Fibroblast of lung (primary cell): Measurements from ENCODE around the gene GPR108. TPM values are rescaled to one million over a fixed set of nuclear protein-coding genes. Genes with fewer than 3 reads are reported as not detected.

Source experiments
- DNase-seq, 2 donors: peaks; one replicate each; pipeline versions ENCODE4 v3.0.0 to v3.0.0-alpha.2; 2010; ENCODE audit warnings: low read depth in 2 of 2
- H2AFZ ChIP-seq: 2 replicates; pipeline ENCODE4 v1.5.1; 2012; ENCODE audit warnings: low read length, control low read depth, inconsistent platforms
- H3K27ac ChIP-seq: 2 replicates; pipeline ENCODE4 v1.5.1; 2011; ENCODE audit warnings: low read length, control low read depth; ENCODE audit not compliant: insufficient read depth
- H3K27me3 ChIP-seq: 2 replicates; pipeline ENCODE4 v1.5.1; 2011; ENCODE audit warnings: mild to moderate bottlenecking, low read length; ENCODE audit not compliant: control insufficient read depth, insufficient read depth
- H3K36me3 ChIP-seq: 2 replicates; pipeline ENCODE4 v1.5.1; 2011; ENCODE audit warnings: low read length; ENCODE audit not compliant: control insufficient read depth, insufficient read depth
- H3K4me1 ChIP-seq: 2 replicates; pipeline ENCODE4 v1.5.1; 2011; ENCODE audit warnings: low read length; ENCODE audit not compliant: control insufficient read depth, insufficient read depth; ENCODE audit errors: extremely low read depth
- H3K4me2 ChIP-seq: 2 replicates; pipeline ENCODE4 v1.5.1; 2011; ENCODE audit warnings: low read length, control low read depth; ENCODE audit not compliant: insufficient read depth; ENCODE audit errors: extremely low read depth
- H3K4me3 ChIP-seq, 4 experiments: fragments of 200-600 bp in 1 of 4; sonication (generic) in 1 of 4; replicated peaks in 1 of 4; 2 replicates each; pipeline ENCODE4 v1.5.1; 2011 to 2016; ENCODE audit warnings: low read length in 4 of 4, low read depth in 3 of 4, mild to moderate bottlenecking in 3 of 4, control low read depth in 2 of 4, inconsistent platforms in 1 of 4, mixed read lengths in 1 of 4; ENCODE audit not compliant: insufficient read depth in 1 of 4; ENCODE audit errors: control extremely low read depth in 1 of 4
- H3K79me2 ChIP-seq: 2 replicates; pipeline ENCODE4 v1.5.1; 2012; ENCODE audit warnings: mild to moderate bottlenecking, low read length, inconsistent platforms; ENCODE audit not compliant: control insufficient read depth, insufficient read depth
- H3K9ac ChIP-seq: 2 replicates; pipeline ENCODE4 v1.5.1; 2011; ENCODE audit warnings: mild to moderate bottlenecking, low read length, control low read depth; ENCODE audit not compliant: insufficient read depth
- H3K9me3 ChIP-seq: 2 replicates; pipeline ENCODE4 v1.5.1; 2012; ENCODE audit warnings: low read depth, low read length; ENCODE audit not compliant: control insufficient read depth, insufficient read depth
- H4K20me1 ChIP-seq: 2 replicates; pipeline ENCODE4 v1.5.1; 2011; ENCODE audit warnings: low read length; ENCODE audit not compliant: control insufficient read depth, insufficient read depth; ENCODE audit errors: extremely low read depth
- EZH2 ChIP-seq: IDR thresholded peaks from 2 replicates; pipeline ENCODE4 v1.5.1; 2012; ENCODE audit warnings: low read length, control low read depth, mild to moderate bottlenecking; ENCODE audit errors: missing control alignments
- polyA plus RNA-seq, 2 donors: library from polyadenylated mRNA; depleted of rRNA in 1 of 2; stranded (reverse) in 1 of 2; unstranded in 1 of 2; fragments of >200 nt; gene quantifications; 2 replicates each; pipeline ENCODE4 v1.2.1, GENCODE V29; 2011 to 2012; ENCODE audit warnings: missing spikeins in 1 of 2
- total RNA-seq: library from RNA; depleted of rRNA; stranded (reverse); fragments of >200 nt; gene quantifications from 2 replicates; pipeline ENCODE4 v1.2.1, GENCODE V29; 2014
- TF ChIP-seq, protein P1 (sequence below), 2 donors: IDR thresholded peaks in 1 of 2; conservative IDR thresholded peaks in 1 of 2; 1 replicate in 1 of 2; 2 replicates in 1 of 2; pipeline ENCODE4 v1.5.1; 2011 to 2012; ENCODE audit warnings: low read length in 2 of 2, control low read depth in 1 of 2, inconsistent platforms in 1 of 2, low read depth in 1 of 2, mild to moderate bottlenecking in 1 of 2

GPR108 gene
- total and polyA plus RNA-seq, 2 donors (not counting 1 experiment from before 2014, with no cell fraction given): 28.4 to 57.0 TPM

DNA sequence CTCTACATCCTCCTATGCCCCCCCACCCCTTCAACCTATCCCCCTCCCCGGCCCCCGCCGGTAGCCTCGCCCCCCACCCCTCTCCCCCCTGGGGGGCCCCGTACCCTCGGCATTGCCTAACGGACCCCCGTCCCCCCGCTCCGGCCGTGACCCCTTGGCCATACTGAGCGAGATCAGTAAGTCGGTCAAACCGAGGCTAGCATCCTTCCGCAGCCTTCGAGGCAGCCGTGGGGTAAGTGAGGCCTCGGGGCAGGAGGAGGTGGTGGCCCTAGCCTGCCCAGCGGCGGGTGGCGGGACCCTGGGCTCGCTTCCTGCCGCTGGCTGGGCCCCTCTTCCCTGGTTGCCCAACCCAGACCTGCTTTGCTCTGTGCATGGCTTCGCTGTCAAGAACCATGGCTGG, 8.6 kb upstream of the GPR108 start:
- Histone ChIP-seq H3K79me2 (peaks cover 7% of the 10 kb centered on the region), H4K20me1 (no peaks in the 10 kb centered on the region), H3K9ac (no peak overlapping the region), H3K27me3 (no peaks in the 10 kb centered on the region), H3K9me3 (no peaks in the 10 kb centered on the region), H3K27ac (no peak overlapping the region), H3K36me3 (peaks cover 20% of the 10 kb centered on the region), H2AFZ (no peak overlapping the region), H3K4me1 (peaks cover 20% of the 10 kb centered on the region), H3K4me3 (no peak overlapping the region), H3K4me2 (no peak overlapping the region)
- TF ChIP-seq, protein P1, sequence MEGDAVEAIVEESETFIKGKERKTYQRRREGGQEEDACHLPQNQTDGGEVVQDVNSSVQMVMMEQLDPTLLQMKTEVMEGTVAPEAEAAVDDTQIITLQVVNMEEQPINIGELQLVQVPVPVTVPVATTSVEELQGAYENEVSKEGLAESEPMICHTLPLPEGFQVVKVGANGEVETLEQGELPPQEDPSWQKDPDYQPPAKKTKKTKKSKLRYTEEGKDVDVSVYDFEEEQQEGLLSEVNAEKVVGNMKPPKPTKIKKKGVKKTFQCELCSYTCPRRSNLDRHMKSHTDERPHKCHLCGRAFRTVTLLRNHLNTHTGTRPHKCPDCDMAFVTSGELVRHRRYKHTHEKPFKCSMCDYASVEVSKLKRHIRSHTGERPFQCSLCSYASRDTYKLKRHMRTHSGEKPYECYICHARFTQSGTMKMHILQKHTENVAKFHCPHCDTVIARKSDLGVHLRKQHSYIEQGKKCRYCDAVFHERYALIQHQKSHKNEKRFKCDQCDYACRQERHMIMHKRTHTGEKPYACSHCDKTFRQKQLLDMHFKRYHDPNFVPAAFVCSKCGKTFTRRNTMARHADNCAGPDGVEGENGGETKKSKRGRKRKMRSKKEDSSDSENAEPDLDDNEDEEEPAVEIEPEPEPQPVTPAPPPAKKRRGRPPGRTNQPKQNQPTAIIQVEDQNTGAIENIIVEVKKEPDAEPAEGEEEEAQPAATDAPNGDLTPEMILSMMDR (conservative IDR thresholded peaks at IDR 0.05 in 1 of 2, IDR thresholded peaks at IDR 0.05 in 1 of 2; ENCODE audit: low read depth in 1 of 2, low read length in 2 of 2): no peak
- no peak for TF ChIP-seq EZH2
- no peak for DNase-seq

DNA sequence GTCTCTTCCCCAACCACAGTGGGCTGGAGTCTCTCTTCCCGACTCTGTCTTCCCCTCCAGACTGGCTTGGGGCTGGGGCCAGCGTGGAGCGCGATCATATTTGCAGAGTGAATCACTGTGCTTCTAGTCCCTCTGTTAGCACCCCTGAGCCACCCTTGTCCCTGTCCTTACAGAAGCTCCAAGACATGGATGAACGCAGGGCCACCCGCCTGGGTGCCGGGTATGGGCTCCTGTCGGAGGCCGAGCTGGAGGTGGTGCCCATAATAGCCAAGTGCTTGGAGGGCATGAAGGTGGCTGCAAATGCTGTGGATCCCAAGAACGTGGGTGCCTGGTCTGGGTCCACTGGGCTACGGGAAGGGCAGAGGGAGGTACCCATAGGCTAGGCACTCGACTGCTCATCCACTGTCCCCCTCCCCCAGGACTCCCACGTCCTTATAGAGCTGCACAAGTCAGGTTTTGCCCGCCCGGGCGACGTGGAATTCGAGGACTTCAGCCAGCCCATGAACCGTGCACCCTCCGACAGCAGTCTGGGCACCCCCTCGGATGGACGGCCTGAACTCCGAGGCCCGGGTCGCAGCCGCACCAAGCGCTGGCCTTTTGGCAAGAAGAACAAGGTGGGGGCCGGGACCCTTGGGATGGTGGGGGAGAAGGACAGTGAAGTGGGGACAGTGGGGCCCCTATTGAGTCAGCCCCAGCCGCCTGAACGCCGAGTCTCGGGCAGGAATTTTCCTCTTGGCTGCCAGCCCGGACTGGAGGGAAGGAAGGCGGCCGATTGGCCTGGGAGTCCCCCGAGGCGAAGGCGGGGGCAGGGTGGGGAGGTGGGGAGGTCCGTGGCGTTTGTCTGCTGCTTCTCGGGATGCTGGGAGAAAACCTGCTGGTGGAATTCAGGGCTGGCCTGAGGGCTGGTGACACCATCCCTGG, 7.3 kb upstream of the GPR108 start:
- peak overlapping the region in 1 of 4 experiments; percentile 35 for H3K4me3 ChIP-seq
- H3K36me3 ChIP-seq: peaks cover 20% of the 10 kb centered on the region
- H3K4me1 ChIP-seq: peaks cover 20% of the 10 kb centered on the region
- no peaks in the 10 kb centered on the region for H3K27me3 ChIP-seq
- peak; percentile 82 to 85 for DNase-seq
- H3K27ac ChIP-seq: peak overlapping the region; percentile 68
- H2AFZ ChIP-seq: peak overlapping the region; percentile 15
- no peaks in the 10 kb centered on the region for H4K20me1 ChIP-seq
- H3K4me2 ChIP-seq: peak overlapping the region; percentile 72
- H3K79me2 ChIP-seq: peaks cover 10% of the 10 kb centered on the region
- no peaks in the 10 kb centered on the region for H3K9me3 ChIP-seq
- no peak for TF ChIP-seq EZH2
- TF ChIP-seq, protein P1 (conservative IDR thresholded peaks at IDR 0.05 in 1 of 2, IDR thresholded peaks at IDR 0.05 in 1 of 2; ENCODE audit: low read depth in 1 of 2, low read length in 2 of 2): no peak
- peak overlapping the region; percentile 34 for H3K9ac ChIP-seq

DNA sequence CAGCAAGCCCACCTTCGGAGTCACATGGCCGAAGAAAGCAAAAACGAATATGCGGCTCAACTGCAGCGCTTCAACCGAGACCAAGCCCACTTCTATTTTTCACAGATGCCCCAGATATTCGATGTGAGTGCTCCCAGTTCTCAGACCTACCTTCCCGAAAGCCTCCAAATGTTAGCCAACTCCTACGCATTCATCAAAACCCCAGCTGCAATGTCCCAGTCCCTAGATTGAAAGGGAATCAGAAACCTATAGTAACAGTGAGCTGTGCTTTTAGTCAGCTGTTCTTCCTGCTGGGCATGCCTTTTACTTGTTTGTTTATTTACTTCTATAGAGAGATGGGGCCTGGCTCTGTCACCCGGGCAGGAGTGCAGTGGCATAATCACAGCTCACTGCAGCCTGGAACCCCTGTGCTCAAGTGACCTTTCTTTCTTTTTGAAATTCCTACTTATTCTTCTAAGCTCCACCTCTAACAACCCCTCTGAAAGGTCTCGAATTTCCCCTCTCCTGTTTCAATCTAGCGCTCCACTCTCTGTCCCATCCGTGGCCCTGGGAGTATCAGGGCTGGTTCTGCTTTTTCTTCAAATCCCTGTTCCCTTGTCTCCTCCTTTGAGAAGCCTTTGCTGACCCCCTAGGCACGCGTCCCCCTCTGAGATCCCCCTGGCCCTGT, 6.5 kb upstream of the GPR108 start:
- H4K20me1 ChIP-seq: no peaks in the 10 kb centered on the region
- peaks cover 18% of the 10 kb centered on the region for H3K36me3 ChIP-seq
- peaks cover 10% of the 10 kb centered on the region for H3K79me2 ChIP-seq
- H2AFZ ChIP-seq: no peak overlapping the region
- H3K27ac ChIP-seq: peak overlapping the region; percentile 68
- no peaks in the 10 kb centered on the region for H3K27me3 ChIP-seq
- H3K9me3 ChIP-seq: no peaks in the 10 kb centered on the region
- TF ChIP-seq EZH2: no peak
- TF ChIP-seq, protein P1 (conservative IDR thresholded peaks at IDR 0.05 in 1 of 2, IDR thresholded peaks at IDR 0.05 in 1 of 2; ENCODE audit: low read depth in 1 of 2, low read length in 2 of 2): no peak
- H3K9ac ChIP-seq: peak overlapping the region; percentile 34
- peak overlapping the region in 1 of 4 experiments; percentile 35 for H3K4me3 ChIP-seq
- DNase-seq: peak in 1 of 2 donors; percentile 49
- H3K4me1 ChIP-seq: peaks cover 24% of the 10 kb centered on the region
- peak overlapping the region; percentile 72 for H3K4me2 ChIP-seq
